ENCODE data around the gene SPPL2C. TPM values are rescaled to one million over a fixed set of nuclear protein-coding genes. Genes with fewer than 3 reads are reported as not detected.

SPPL2C gene
- polyA plus RNA-seq, 1 experiment: not detected

DNA sequence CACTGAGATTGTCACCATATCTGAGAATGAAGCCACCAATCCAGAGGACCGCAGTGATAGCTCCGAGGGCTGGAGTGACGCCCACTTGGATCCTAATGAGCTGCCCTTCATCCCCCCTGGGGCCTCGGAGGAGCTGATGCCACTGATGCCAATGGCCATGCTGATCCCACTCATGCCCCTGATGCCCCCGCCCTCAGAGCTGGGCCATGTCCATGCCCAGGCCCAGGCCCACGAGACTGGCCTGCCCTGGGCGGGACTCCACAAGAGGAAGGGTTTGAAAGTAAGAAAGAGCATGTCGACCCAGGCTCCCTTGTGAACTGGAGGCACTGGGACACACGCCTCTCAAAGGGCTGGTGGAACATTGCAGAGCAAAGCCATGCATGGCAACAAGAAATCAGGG is 2.0 kb downstream of the SPPL2C start:
- Histone ChIP-seq H3K4me3 (ENCODE audit: low read depth, low read length) (no peak overlapping the region), H3K9me3 (ENCODE audit: control insufficient read depth, insufficient read depth, low read length) (no peaks in the 10 kb centered on the region; the same call in 1 of the 2 replicates), H3K27ac (ENCODE audit: low read depth, low read length) (no peak overlapping the region), H3K27me3 (ENCODE audit: control insufficient read depth, insufficient read depth, low read length) (peaks cover 12% of the 10 kb centered on the region)
- ChIA-PET POLR2A (no interaction called here), CTCF (interaction anchor here (0.6 kb wide), 1 partner anchor 657 kb away, joined by 3 read pairs; no protein-coding TSS in a partner anchor)
- TF ChIP-seq, protein P1, sequence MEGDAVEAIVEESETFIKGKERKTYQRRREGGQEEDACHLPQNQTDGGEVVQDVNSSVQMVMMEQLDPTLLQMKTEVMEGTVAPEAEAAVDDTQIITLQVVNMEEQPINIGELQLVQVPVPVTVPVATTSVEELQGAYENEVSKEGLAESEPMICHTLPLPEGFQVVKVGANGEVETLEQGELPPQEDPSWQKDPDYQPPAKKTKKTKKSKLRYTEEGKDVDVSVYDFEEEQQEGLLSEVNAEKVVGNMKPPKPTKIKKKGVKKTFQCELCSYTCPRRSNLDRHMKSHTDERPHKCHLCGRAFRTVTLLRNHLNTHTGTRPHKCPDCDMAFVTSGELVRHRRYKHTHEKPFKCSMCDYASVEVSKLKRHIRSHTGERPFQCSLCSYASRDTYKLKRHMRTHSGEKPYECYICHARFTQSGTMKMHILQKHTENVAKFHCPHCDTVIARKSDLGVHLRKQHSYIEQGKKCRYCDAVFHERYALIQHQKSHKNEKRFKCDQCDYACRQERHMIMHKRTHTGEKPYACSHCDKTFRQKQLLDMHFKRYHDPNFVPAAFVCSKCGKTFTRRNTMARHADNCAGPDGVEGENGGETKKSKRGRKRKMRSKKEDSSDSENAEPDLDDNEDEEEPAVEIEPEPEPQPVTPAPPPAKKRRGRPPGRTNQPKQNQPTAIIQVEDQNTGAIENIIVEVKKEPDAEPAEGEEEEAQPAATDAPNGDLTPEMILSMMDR (IDR thresholded peaks at IDR 0.05; ENCODE audit: low read depth, low read length): no peak
- DNase-seq (ENCODE audit: low read depth, low spot score): no peak

DNA sequence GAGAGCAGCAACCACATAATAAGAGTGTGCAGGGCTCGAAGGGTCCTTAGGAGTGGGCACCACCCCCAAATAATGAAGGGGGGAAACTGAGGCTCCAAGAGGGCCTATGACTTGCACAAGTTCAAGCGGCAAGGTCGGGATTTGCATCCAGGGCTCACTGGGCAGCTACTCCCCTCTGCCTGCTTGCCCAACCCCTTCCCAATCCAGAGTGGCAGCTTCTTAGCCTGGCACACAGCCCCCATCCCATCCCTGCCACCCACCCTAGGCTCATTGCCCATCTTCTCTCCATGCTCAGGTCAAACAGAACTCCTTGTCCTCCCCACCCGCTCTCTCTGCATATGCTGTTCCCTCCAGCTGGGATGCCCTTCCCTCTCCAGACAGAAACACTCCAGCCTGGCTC is 2.4 kb downstream of the SPPL2C start:
- peaks cover 10% of the 10 kb centered on the region for H3K27me3 ChIP-seq (ENCODE audit: control insufficient read depth, insufficient read depth, low read length)
- POLR2A ChIA-PET: no interaction called here
- CTCF ChIA-PET: interaction anchor here (0.6 kb wide), 1 partner anchor 657 kb away, joined by 3 read pairs; no protein-coding TSS in a partner anchor
- no peak overlapping the region for H3K4me3 ChIP-seq (ENCODE audit: low read depth, low read length)
- no peak for DNase-seq (ENCODE audit: low read depth, low spot score)
- H3K27ac ChIP-seq (ENCODE audit: low read depth, low read length): no peak overlapping the region
- TF ChIP-seq, protein P1 (IDR thresholded peaks at IDR 0.05; ENCODE audit: low read depth, low read length): no peak
- no peaks in the 10 kb centered on the region; the same call in 1 of the 2 replicates for H3K9me3 ChIP-seq (ENCODE audit: control insufficient read depth, insufficient read depth, low read length)

DNA sequence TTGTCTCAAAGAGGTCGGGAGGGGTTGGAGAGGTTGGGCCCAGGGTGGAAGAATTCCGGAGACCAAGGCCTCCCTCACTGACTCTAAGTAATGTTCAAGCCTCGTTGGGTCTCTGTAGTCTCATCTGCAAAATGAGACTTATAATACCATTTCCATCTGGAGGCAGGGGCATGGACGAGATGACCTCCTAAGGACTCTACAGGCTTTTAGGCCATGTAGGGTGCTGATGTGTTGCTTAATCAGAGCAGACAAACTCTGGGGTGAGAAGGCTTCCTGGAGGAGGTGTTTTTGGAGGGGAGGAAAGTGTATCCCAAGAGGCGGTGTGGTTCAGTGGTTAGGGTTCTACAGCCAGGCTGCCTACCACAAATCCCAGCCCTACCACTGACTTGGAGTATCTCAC is 3.1 kb downstream of the SPPL2C start:
- ChIA-PET CTCF (no interaction called here), POLR2A (no interaction called here)
- no peak overlapping the region for H3K27ac ChIP-seq (ENCODE audit: low read depth, low read length)
- TF ChIP-seq, protein P1 (IDR thresholded peaks at IDR 0.05; ENCODE audit: low read depth, low read length): no peak
- no peaks in the 10 kb centered on the region; the same call in 1 of the 2 replicates for H3K9me3 ChIP-seq (ENCODE audit: control insufficient read depth, insufficient read depth, low read length)
- peaks cover 10% of the 10 kb centered on the region for H3K27me3 ChIP-seq (ENCODE audit: control insufficient read depth, insufficient read depth, low read length)
- DNase-seq (ENCODE audit: low read depth, low spot score): no peak
- no peak overlapping the region for H3K4me3 ChIP-seq (ENCODE audit: low read depth, low read length)

DNA sequence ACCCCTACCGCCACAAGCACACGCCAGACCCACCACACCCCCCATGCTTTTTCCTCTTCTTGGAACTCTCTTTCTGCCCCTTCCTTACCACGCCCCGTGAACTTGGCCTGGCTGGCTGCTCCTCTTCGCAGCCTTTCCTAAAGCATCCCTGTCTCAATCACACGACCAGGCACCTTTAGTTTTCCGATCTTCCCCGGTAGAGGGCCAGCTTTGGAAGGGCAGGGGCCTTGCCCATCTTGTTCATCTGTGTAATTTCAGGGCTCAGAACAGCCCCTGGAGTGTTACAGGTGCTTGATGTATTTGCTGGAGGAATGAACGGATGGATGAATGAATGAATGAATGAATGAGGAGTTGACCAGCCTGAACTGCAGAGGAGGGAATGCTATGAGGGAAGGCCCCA is 3.7 kb downstream of the SPPL2C start:
- POLR2A ChIA-PET: no interaction called here
- Histone ChIP-seq H3K4me3 (ENCODE audit: low read depth, low read length) (no peak overlapping the region), H3K27ac (ENCODE audit: low read depth, low read length) (no peak overlapping the region), H3K27me3 (ENCODE audit: control insufficient read depth, insufficient read depth, low read length) (peaks cover 10% of the 10 kb centered on the region), H3K9me3 (ENCODE audit: control insufficient read depth, insufficient read depth, low read length) (no peaks in the 10 kb centered on the region; the same call in 1 of the 2 replicates)
- TF ChIP-seq, protein P1 (IDR thresholded peaks at IDR 0.05; ENCODE audit: low read depth, low read length): no peak
- CTCF ChIA-PET: interaction anchor here (2.1 kb wide), 1 partner anchor 713 kb away, joined by 5 read pairs; the partner anchor contains the start of gene ACBD4
- DNase-seq (ENCODE audit: low read depth, low spot score): no peak

DNA sequence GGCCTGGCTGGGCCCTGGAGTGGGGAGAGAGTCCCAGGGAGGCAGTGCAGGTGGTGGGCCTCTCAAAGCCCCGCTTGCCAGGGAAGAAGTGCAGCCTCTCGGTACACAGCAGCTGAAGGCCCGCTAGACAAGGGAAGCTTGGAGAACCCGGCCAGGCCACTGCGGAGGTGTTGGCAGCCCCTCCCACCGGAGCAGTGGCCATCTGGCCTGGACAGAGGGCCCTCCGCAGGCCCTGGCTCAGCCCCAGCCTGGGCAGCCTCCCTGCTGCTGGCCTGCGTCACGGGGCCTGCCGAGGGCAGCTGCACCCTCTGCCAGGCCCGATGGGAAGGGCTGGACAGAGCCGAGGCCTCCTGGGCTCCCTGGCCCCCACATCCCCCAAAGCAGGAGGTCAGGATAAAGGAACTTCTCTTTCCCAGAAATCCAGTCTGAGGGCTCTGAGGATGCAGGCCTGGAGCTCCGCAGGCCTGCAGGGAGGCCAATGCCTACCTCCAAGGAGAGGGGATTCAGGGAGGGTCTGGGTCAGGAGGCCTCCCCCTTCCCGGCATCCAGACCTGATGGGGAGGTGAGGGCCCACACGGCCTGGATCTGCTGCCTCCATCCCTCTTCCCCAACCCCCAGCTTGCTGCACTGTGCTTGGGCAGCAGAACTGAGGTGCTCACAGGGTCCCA is 4.3 kb downstream of the SPPL2C start:
- no peak for DNase-seq (ENCODE audit: low read depth, low spot score)
- Histone ChIP-seq H3K4me3 (ENCODE audit: low read depth, low read length) (no peak overlapping the region), H3K27me3 (ENCODE audit: control insufficient read depth, insufficient read depth, low read length) (peaks cover 10% of the 10 kb centered on the region), H3K27ac (ENCODE audit: low read depth, low read length) (no peak overlapping the region), H3K9me3 (ENCODE audit: control insufficient read depth, insufficient read depth, low read length) (no peaks in the 10 kb centered on the region; the same call in 1 of the 2 replicates)
- TF ChIP-seq, protein P1 (IDR thresholded peaks at IDR 0.05; ENCODE audit: low read depth, low read length): no peak
- ChIA-PET POLR2A (no interaction called here), CTCF (interaction anchor here (1.5 to 2.1 kb wide), 2 partner anchors 17 to 713 kb away, joined by 4 to 5 read pairs; partner anchors contain the start of gene ACBD4)

All from AG04450 (cell line).